ENCODE measurements around the gene IRF7.

The IRF7 gene

DNA sequence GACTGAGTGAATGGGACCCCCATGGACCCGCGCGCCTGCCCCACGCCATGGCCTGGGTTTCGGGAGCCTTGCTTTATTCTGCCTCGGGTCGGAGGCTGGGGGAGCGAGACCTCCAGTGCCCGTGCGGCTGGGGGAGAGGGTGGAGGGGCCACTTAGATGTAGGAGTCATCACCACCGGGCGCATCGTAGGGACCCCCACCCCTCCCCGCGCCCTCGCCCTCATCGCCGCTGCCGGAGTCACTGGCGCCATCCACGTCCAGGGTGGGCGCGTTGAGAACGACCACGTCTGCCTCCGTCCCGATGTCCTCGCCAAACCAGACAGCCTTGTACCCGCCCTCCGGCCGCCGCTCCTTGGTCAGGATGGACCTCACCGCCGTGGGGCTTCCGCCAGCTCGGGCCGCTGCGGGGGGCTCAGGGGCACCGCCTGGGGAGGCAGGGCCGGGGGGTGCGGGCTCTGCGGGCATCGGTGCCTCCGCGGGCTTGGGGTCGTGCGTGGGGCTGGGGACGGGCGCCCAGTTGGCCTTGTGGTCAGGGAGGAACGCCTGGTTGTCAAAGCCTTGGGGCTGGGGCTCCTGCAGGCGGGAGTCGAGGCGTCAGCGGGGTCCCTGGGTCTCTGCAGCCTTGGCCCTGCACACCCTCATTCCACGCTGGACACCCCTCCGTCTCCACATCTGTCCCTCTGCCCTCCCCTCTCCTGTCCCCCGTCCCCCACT lies 1.6 kb upstream of the IRF7 start:
- Histone ChIP-seq H3K4me3 (ENCODE audit: low read depth in 1 of 2, low read length in 1 of 2) (peak overlapping the region in 1 of 2 experiments; percentile 86), H3K9me3 (no peaks in the 10 kb centered on the region), H3K27ac (peak overlapping the region; percentile 92), H3K36me3 (peaks cover 30% of the 10 kb centered on the region), H3K27me3 (no peaks in the 10 kb centered on the region), H3K4me1 (ENCODE audit: control insufficient read depth in 1 of 2, insufficient read depth in 1 of 2, low read depth in 1 of 2, low read length in 1 of 2) (peaks cover 31 to 32% of the 10 kb centered on the region in 2 experiments)
- TF ChIP-seq, protein P1, sequence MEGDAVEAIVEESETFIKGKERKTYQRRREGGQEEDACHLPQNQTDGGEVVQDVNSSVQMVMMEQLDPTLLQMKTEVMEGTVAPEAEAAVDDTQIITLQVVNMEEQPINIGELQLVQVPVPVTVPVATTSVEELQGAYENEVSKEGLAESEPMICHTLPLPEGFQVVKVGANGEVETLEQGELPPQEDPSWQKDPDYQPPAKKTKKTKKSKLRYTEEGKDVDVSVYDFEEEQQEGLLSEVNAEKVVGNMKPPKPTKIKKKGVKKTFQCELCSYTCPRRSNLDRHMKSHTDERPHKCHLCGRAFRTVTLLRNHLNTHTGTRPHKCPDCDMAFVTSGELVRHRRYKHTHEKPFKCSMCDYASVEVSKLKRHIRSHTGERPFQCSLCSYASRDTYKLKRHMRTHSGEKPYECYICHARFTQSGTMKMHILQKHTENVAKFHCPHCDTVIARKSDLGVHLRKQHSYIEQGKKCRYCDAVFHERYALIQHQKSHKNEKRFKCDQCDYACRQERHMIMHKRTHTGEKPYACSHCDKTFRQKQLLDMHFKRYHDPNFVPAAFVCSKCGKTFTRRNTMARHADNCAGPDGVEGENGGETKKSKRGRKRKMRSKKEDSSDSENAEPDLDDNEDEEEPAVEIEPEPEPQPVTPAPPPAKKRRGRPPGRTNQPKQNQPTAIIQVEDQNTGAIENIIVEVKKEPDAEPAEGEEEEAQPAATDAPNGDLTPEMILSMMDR (IDR thresholded peaks at IDR 0.05), result no peak

DNA sequence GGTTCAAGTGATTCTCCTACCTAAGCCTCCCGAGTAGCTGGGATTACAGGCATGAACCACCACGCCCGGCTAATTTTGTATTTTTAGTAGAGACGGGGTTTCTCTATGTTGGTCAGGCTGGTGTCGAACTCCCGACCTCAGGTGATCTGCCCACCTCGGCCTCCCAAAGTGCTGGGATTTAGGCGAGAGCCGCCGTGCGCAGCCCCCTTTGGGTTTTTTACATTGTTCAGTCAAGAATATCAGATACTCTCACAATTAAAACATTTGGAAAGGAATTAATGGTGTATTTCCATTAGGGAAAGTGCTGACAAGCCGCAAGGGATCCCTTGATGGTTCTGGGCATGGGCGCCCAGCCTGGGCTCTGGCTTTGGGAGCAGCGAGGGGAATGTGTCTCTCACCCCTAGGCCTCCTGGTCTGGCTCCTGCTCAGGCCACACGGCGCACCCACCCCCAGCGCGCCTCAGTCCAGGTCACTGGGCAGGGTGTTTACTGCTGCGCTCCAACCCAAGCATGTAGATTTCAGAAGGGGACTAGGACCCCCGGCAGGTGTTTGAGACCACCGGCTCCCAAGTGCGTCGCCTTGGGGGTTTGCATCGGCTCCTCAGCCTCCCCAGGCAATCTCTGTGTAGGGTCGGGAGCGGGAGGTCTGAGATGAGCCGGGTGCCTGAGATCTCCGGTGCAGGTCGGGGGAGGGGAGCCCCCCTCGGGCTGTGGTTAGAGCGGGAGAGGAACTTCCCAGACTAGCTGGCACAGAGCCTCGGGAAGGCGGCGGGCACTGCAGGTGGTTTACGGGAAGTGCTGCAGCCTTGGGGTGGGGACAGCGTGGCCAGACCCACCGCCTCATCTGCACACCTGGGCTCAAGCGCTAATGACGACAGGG lies 809 bp upstream of the IRF7 start:
- Histone ChIP-seq H3K9me3 (no peaks in the 10 kb centered on the region), H3K36me3 (peaks cover 38% of the 10 kb centered on the region), H3K4me3 (ENCODE audit: low read depth in 1 of 2, low read length in 1 of 2) (peak overlapping the region; percentile 86 to 97), H3K4me1 (ENCODE audit: control insufficient read depth in 1 of 2, insufficient read depth in 1 of 2, low read depth in 1 of 2, low read length in 1 of 2) (peaks cover 31 to 32% of the 10 kb centered on the region in 2 experiments), H3K27me3 (no peaks in the 10 kb centered on the region), H3K27ac (peak overlapping the region; percentile 92)
- TF ChIP-seq, protein P1 (IDR thresholded peaks at IDR 0.05), result no peak

DNA sequence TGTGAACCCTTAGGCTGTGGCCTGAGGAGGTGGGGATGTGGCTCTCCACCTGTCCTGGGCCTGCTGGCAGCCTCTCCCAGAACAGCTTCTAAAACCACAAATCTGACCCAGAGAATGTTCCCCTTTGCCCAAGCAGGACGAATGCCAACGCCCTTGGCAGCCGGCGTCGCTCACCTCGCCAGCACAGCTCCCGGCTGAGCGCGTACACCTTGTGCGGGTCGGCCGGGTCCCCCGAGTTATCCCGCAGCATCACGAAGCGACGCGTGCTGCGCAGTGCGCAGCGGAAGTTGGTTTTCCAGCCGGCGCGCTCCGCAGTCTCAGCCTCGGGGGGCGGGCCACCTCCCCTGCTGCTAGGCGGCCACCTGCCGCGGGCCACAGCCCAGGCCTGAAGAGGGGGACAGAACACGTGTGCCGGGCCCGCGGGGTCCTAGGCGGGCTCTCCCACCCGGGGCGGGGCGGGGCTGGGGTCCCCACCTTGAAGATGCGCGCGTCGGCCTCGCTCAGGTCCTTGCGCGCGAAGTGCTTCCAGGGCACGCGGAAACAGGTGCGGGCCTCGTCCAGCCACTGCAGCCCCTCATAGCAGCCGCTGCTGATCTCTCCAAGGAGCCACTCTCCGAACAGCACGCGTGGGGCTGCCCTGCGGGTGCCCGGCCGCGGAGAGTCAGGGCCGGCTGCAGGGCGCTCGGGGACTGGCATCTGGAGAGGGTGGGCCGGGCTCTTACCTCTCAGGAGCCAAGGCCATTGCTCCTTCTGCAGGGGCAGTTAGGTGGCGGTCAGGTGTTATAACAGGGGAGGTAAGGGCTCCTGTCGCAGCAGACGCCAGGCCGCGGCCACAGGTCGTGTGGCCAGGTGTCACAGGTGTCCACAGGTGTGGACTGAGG lies 887 bp downstream of the IRF7 start:
- peaks cover 55% of the 10 kb centered on the region for H3K36me3 ChIP-seq
- H3K4me3 ChIP-seq (ENCODE audit: low read depth in 1 of 2, low read length in 1 of 2), result peak overlapping the region; percentile 86 to 97
- H3K4me1 ChIP-seq (ENCODE audit: control insufficient read depth in 1 of 2, insufficient read depth in 1 of 2, low read depth in 1 of 2, low read length in 1 of 2), result peaks cover 31 to 32% of the 10 kb centered on the region in 2 experiments
- H3K9me3 ChIP-seq, result no peaks in the 10 kb centered on the region
- H3K27me3 ChIP-seq, result no peaks in the 10 kb centered on the region
- H3K27ac ChIP-seq, result peak overlapping the region; percentile 92
- TF ChIP-seq, protein P1 (IDR thresholded peaks at IDR 0.05), result no peak

DNA sequence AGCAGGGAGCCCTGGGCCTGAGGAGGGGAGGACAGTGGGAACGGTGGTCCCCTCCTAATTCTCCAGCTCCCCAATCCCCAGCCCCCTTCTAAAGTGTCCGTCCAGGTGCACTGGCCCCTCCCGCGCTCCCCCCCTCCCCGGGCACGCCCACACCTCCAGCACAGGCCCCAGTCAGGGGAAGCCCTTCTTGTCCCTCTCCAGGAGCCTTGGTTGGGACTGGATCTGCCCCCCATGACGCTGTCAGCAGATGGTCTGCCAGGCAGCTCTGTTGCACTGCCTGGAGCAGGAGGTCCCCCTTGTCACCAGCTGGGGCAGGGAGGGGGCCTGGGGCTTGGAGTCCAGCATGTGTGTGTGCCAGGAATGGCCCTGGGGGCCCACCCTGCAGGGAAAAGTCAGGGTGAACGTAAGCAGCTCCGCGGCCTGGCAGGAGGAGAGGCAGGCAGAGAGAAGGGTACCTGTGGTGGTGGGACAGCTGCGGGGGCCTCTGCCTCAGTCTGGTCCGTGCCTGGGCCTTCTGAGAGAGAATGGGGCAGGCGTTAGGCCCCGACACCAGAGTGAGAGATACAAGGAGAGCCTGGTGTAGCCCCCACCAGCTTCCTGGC lies 1.6 kb downstream of the IRF7 start:
- H3K4me1 ChIP-seq (ENCODE audit: control insufficient read depth in 1 of 2, insufficient read depth in 1 of 2, low read depth in 1 of 2, low read length in 1 of 2), result peaks cover 31 to 32% of the 10 kb centered on the region in 2 experiments
- peak overlapping the region; percentile 86 to 97 for H3K4me3 ChIP-seq (ENCODE audit: low read depth in 1 of 2, low read length in 1 of 2)
- TF ChIP-seq, protein P1 (IDR thresholded peaks at IDR 0.05), result no peak
- no peaks in the 10 kb centered on the region for H3K27me3 ChIP-seq
- H3K9me3 ChIP-seq, result no peaks in the 10 kb centered on the region
- peak overlapping the region; percentile 92 for H3K27ac ChIP-seq
- H3K36me3 ChIP-seq, result peaks cover 63% of the 10 kb centered on the region

All from neutrophil (primary cell).